HUES6 (cell line): ENCODE measurements around the gene C1orf35.

ENCODE experiments used
- H3K27ac ChIP-seq: 2 replicates; pipeline ENCODE4 v1.7.0; 2013; ENCODE audit warnings: low read depth, mild to moderate bottlenecking, low read length, inconsistent platforms
- H3K27me3 ChIP-seq: 2 replicates; pipeline ENCODE4 v1.6.1; 2013; ENCODE audit warnings: low read length; ENCODE audit not compliant: control insufficient read depth, insufficient read depth
- H3K36me3 ChIP-seq: 2 replicates; pipeline ENCODE4 v1.6.1; 2013; ENCODE audit warnings: low read length; ENCODE audit not compliant: control insufficient read depth, insufficient read depth
- H3K4me1 ChIP-seq: 2 replicates; pipeline ENCODE4 v1.6.1; 2013; ENCODE audit warnings: low read length; ENCODE audit not compliant: control insufficient read depth, insufficient read depth
- H3K4me3 ChIP-seq: 2 replicates; pipeline ENCODE4 v1.5.1; 2013; ENCODE audit warnings: low read depth, low read length
- H3K9ac ChIP-seq: one replicate; pipeline ENCODE4 v1.6.1; 2013; ENCODE audit warnings: mild to moderate bottlenecking, low read length
- H3K9me3 ChIP-seq: 2 replicates; pipeline ENCODE4 v1.6.1; 2013; ENCODE audit warnings: low read depth, low read length; ENCODE audit not compliant: control insufficient read depth, insufficient read depth

C1orf35 gene

GRCh38 chr1:228101614-228101993 lies 1.5 kb downstream of the C1orf35 start:
- H3K4me3 ChIP-seq, result peak overlapping the region; percentile 83
- H3K36me3 ChIP-seq, result peaks cover 59% of the 10 kb centered on the region
- H3K27ac ChIP-seq, result no peak overlapping the region

GRCh38 chr1:228100822-228101613 lies 2.1 kb downstream of the C1orf35 start:
- peaks cover 3% of the 10 kb centered on the region; the same call in 1 of the 2 replicates for H3K4me1 ChIP-seq
- no peak overlapping the region for H3K9ac ChIP-seq
- no peaks in the 10 kb centered on the region for H3K27me3 ChIP-seq
- H3K9me3 ChIP-seq, result no peaks in the 10 kb centered on the region
- H3K27ac ChIP-seq, result no peak overlapping the region
- H3K36me3 ChIP-seq, result peaks cover 59% of the 10 kb centered on the region
- H3K4me3 ChIP-seq, result peak overlapping the region; percentile 83

More at GRCh38 chr1:228101614-228101993, 1.5 kb downstream of the C1orf35 start:
- Histone ChIP-seq H3K27me3 (no peaks in the 10 kb centered on the region), H3K9me3 (no peaks in the 10 kb centered on the region), H3K4me1 (peaks cover 3% of the 10 kb centered on the region; the same call in 1 of the 2 replicates), H3K9ac (no peak overlapping the region)

GRCh38 chr1:228099331-228099732 lies 3.8 kb downstream of the C1orf35 start:
- no peak overlapping the region for H3K4me3 ChIP-seq
- H3K27ac ChIP-seq, result no peak overlapping the region
- H3K9ac ChIP-seq, result no peak overlapping the region
- 0 out of 2 replicates have a peak, but pooled peaks cover 2% of the 10 kb centered on the region for H3K9me3 ChIP-seq
- H3K4me1 ChIP-seq, result peaks cover 3% of the 10 kb centered on the region; the same call in 1 of the 2 replicates
- peaks cover 62% of the 10 kb centered on the region for H3K36me3 ChIP-seq
- no peaks in the 10 kb centered on the region for H3K27me3 ChIP-seq

DNA sequence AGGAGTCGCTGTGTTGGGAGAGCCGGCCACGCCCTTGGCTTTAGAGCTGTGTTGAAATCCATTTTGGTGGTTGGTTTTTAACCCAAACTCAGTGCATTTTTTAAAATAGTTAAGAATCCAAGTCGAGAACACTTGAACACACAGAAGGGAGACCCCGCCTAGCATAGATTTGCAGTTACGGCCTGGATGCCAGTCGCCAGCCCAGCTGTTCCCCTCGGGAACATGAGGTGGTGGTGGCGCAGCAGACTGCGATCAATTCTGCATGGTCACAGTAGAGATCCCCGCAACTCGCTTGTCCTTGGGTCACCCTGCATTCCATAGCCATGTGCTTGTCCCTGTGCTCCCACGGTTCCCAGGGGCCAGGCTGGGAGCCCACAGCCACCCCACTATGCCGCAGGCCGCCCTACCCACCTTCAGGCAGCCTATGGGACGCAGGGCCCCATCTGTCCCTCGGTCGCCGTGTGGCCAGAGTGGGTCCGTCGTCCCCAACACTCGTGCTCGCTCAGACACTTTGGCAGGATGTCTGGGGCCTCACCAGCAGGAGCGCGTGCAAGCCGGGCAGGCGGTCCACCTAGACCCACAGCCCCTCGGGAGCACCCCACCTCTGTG lies 4.7 kb downstream of the C1orf35 start:
- Histone ChIP-seq H3K9ac (no peak overlapping the region), H3K4me1 (0 out of 2 replicates have a peak, but pooled peaks cover 3% of the 10 kb centered on the region), H3K27me3 (no peaks in the 10 kb centered on the region), H3K9me3 (peaks cover 7% of the 10 kb centered on the region; the same call in 1 of the 2 replicates), H3K27ac (no peak overlapping the region), H3K4me3 (no peak overlapping the region), H3K36me3 (peaks cover 68% of the 10 kb centered on the region)

- peaks cover 75% of the 10 kb centered on the region for H3K36me3 ChIP-seq
- no peak overlapping the region for H3K9ac ChIP-seq
- peaks cover 12% of the 10 kb centered on the region; the same call in 1 of the 2 replicates for H3K9me3 ChIP-seq
- H3K27me3 ChIP-seq, result no peaks in the 10 kb centered on the region
- no peak overlapping the region for H3K4me3 ChIP-seq
- H3K27ac ChIP-seq, result no peak overlapping the region
- H3K4me1 ChIP-seq, result 0 out of 2 replicates have a peak, but pooled peaks cover 3% of the 10 kb centered on the region
These were observed 5.6 kb downstream of the C1orf35 start for GRCh38 chr1:228097333-228098081.

DNA sequence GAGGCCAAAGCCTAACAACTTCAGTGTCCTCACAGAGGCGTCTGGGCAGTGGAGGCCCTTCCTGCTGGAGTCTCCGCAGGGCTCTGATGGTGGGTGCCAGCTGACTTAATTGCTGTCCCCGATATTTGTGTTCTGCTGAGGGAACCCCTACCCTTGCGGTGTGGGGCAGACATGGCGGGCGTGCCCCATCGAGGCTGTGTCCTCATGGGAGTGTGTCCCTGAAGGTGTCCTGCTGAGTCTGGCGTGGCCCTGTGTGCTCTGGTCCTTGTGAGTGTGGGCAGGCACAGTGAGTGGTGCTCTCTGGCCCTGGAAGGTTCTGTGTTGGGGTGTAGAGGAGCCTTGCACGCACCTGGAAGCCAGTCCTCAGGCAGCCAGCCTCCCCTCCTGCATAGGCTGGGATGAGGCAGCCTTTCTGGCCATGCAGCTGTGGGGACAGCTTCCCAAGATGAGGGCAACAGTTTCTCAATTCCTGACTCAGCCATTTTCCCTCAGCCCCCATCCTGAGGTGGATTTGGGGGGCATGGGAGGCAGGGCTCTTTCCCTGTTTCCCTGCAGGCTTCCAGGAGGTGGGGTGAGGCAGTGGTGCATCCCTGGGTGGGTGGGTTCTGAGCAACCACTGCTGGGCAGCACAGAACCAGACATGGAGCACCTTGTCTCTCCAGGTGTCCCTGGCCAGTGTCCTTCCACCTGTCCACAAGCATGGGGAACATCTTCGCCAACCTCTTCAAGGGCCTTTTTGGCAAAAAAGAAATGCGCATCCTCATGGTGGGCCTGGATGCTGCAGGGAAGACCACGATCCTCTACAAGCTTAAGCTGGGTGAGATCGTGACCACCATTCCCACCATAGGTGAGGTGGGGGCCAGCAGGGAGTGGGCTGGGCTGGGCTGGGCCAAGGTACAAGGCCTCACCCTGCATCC lies 6.5 kb downstream of the C1orf35 start:
- Histone ChIP-seq H3K36me3 (peaks cover 83% of the 10 kb centered on the region), H3K4me3 (no peak overlapping the region), H3K9ac (no peak overlapping the region)

GRCh38 chr1:228095938-228096337 lies 7.2 kb downstream of the C1orf35 start:
- Histone ChIP-seq H3K4me1 (no peaks in the 10 kb centered on the region), H3K36me3 (peaks cover 84% of the 10 kb centered on the region), H3K4me3 (no peak overlapping the region), H3K27ac (no peak overlapping the region), H3K9ac (no peak overlapping the region), H3K27me3 (no peaks in the 10 kb centered on the region), H3K9me3 (peaks cover 12% of the 10 kb centered on the region; the same call in 1 of the 2 replicates)

More for the DNA sequence above, 6.5 kb downstream of the C1orf35 start:
- H3K27ac ChIP-seq, result no peak overlapping the region
- H3K4me1 ChIP-seq, result 0 out of 2 replicates have a peak, but pooled peaks cover 3% of the 10 kb centered on the region
- H3K9me3 ChIP-seq, result peaks cover 12% of the 10 kb centered on the region; the same call in 1 of the 2 replicates
- no peaks in the 10 kb centered on the region for H3K27me3 ChIP-seq

- H3K27ac ChIP-seq, result no peak overlapping the region
- no peaks in the 10 kb centered on the region for H3K4me1 ChIP-seq
- H3K9ac ChIP-seq, result no peak overlapping the region
- no peaks in the 10 kb centered on the region for H3K27me3 ChIP-seq
- peaks cover 76% of the 10 kb centered on the region for H3K36me3 ChIP-seq
- no peak overlapping the region for H3K4me3 ChIP-seq
- H3K9me3 ChIP-seq, result peaks cover 12% of the 10 kb centered on the region; the same call in 1 of the 2 replicates
These were observed 8.0 kb downstream of the C1orf35 start for GRCh38 chr1:228095161-228095560.

DNA sequence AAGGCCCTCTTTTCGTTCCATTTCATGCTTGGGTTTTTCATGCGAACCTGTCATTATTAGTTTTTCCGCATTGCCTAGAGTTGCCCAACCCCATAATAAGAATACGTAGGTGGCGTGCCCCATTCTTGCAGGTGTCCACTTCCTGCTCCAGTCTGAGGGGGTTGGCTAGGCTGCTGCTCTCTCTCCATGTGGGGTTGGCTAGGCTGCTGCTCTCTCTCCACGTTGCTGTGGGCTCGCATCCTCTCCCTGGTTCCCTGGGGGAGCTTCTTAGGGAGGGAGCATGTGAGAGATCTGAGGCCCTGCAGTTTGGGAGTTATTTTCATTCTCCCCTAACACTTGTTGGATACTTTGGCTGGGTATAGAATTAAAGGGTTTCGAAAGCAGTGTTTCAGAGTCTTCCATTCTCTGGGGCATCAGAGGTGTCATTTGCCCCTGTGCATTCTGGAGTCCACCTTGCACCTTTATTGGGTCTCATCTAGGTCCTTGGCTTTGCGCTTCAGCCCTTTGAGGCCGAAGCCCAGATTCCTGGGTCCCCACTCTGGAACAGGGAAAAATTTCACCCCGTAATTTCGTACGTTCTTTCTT lies 8.6 kb downstream of the C1orf35 start:
- Histone ChIP-seq H3K9ac (no peak overlapping the region), H3K27me3 (no peaks in the 10 kb centered on the region), H3K36me3 (peaks cover 74% of the 10 kb centered on the region), H3K9me3 (peaks cover 12% of the 10 kb centered on the region; the same call in 1 of the 2 replicates), H3K27ac (no peak overlapping the region), H3K4me3 (no peak overlapping the region), H3K4me1 (no peaks in the 10 kb centered on the region)
